ENCODE data around the gene MFSD6L. TPM values are rescaled to one million over a fixed set of nuclear protein-coding genes. Genes with fewer than 3 reads are reported as not detected.

MFSD6L gene
- total and polyA plus RNA-seq, 7 donors = not detected

- WGBS, 3 donors = 85 to 91% (median 89%) methylated on average over 2 of the region's 2 CpGs
- no peak for DNase-seq
- Histone ChIP-seq H3K9me3 (peaks cover 8% of the 10 kb centered on the region), H3K27me3 (ENCODE audit: insufficient read depth in 3 of 3, low read length in 2 of 3) (no peaks in the 10 kb centered on the region), H3K36me3 (ENCODE audit: insufficient read depth in 1 of 2, low read depth in 1 of 2) (no peaks in the 10 kb centered on the region), H3K4me3 (no peak overlapping the region), H3K4me1 (no peaks in the 10 kb centered on the region), H3K27ac (no peak overlapping the region)
- no peak for TF ChIP-seq CTCF (IDR thresholded peaks at IDR 0.05)
- intact Hi-C loops (cut with DNase I) = loop anchor here in 1 of 2 donors (10.0 kb wide), 1 partner anchor 103 kb away; no protein-coding TSS in a partner anchor
- no peak for ATAC-seq
Observed at GRCh38 chr17:8791910-8792270, 7.3 kb downstream of the MFSD6L start.

- ATAC-seq = no peak
- intact Hi-C loops (cut with DNase I) = loop anchor here in 1 of 2 donors (10.0 kb wide), 1 partner anchor 103 kb away; no protein-coding TSS in a partner anchor
- no peaks in the 10 kb centered on the region for H3K4me1 ChIP-seq
- no peak overlapping the region for H3K27ac ChIP-seq
- WGBS, 3 donors = 84 to 88% (median 86%) methylated on average over 4 of the region's 4 CpGs
- TF ChIP-seq CTCF (IDR thresholded peaks at IDR 0.05) = no peak
- H3K36me3 ChIP-seq (ENCODE audit: insufficient read depth in 1 of 2, low read depth in 1 of 2) = no peaks in the 10 kb centered on the region
- H3K27me3 ChIP-seq (ENCODE audit: insufficient read depth in 3 of 3, low read length in 2 of 3) = no peaks in the 10 kb centered on the region
- peaks cover 8% of the 10 kb centered on the region for H3K9me3 ChIP-seq
- no peak for DNase-seq
- H3K4me3 ChIP-seq = no peak overlapping the region
Observed at GRCh38 chr17:8791248-8791909, 7.8 kb downstream of the MFSD6L start.

GRCh38 chr17:8789743-8790142 is 9.4 kb downstream of the MFSD6L start:
- DNase-seq (no peak), ATAC-seq (no peak)
- no peak for TF ChIP-seq CTCF (IDR thresholded peaks at IDR 0.05)
- Histone ChIP-seq H3K9me3 (peaks cover 8% of the 10 kb centered on the region), H3K27me3 (ENCODE audit: insufficient read depth in 3 of 3, low read length in 2 of 3) (no peaks in the 10 kb centered on the region), H3K4me1 (no peaks in the 10 kb centered on the region), H3K27ac (no peak overlapping the region), H3K36me3 (ENCODE audit: insufficient read depth in 1 of 2, low read depth in 1 of 2) (no peaks in the 10 kb centered on the region), H3K4me3 (no peak overlapping the region)
- WGBS, 3 donors = 55 to 62% (median 55%) methylated on average over 10 of the region's 10 CpGs
- intact Hi-C loops (cut with DNase I) = loop anchor here in 1 of 2 donors (10.0 kb wide), 2 partner anchors 105 to 215 kb away; no protein-coding TSS in a partner anchor

- no peaks in the 10 kb centered on the region for H3K27me3 ChIP-seq (ENCODE audit: insufficient read depth in 3 of 3, low read length in 2 of 3)
- WGBS, 3 donors = 86 to 89% (median 87%) methylated on average over 2 of the region's 2 CpGs
- DNase-seq (no peak), ATAC-seq (no peak)
- no peaks in the 10 kb centered on the region for H3K36me3 ChIP-seq (ENCODE audit: insufficient read depth in 1 of 2, low read depth in 1 of 2)
- TF ChIP-seq CTCF (IDR thresholded peaks at IDR 0.05) = no peak
- H3K27ac ChIP-seq = no peak overlapping the region
- no peaks in the 10 kb centered on the region for H3K4me1 ChIP-seq
- peaks cover 8% of the 10 kb centered on the region for H3K9me3 ChIP-seq
- H3K4me3 ChIP-seq = no peak overlapping the region
- intact Hi-C loops (cut with DNase I) = loop anchor here in 1 of 2 donors (10.0 kb wide), 1 partner anchor 214 kb away; no protein-coding TSS in a partner anchor
Observed at GRCh38 chr17:8788998-8789397, 10.2 kb downstream of the MFSD6L start.
